HUES6 (cell line): ENCODE results near the gene SCO1.

Source experiments
- H3K27ac ChIP-seq: 2 replicates; pipeline ENCODE4 v1.7.0; 2013; ENCODE audit warnings: low read depth, mild to moderate bottlenecking, low read length, inconsistent platforms
- H3K27me3 ChIP-seq: 2 replicates; pipeline ENCODE4 v1.6.1; 2013; ENCODE audit warnings: low read length; ENCODE audit not compliant: control insufficient read depth, insufficient read depth
- H3K36me3 ChIP-seq: 2 replicates; pipeline ENCODE4 v1.6.1; 2013; ENCODE audit warnings: low read length; ENCODE audit not compliant: control insufficient read depth, insufficient read depth
- H3K4me1 ChIP-seq: 2 replicates; pipeline ENCODE4 v1.6.1; 2013; ENCODE audit warnings: low read length; ENCODE audit not compliant: control insufficient read depth, insufficient read depth
- H3K4me3 ChIP-seq: 2 replicates; pipeline ENCODE4 v1.5.1; 2013; ENCODE audit warnings: low read depth, low read length
- H3K9ac ChIP-seq: one replicate; pipeline ENCODE4 v1.6.1; 2013; ENCODE audit warnings: mild to moderate bottlenecking, low read length
- H3K9me3 ChIP-seq: 2 replicates; pipeline ENCODE4 v1.6.1; 2013; ENCODE audit warnings: low read depth, low read length; ENCODE audit not compliant: control insufficient read depth, insufficient read depth

Gene SCO1

DNA sequence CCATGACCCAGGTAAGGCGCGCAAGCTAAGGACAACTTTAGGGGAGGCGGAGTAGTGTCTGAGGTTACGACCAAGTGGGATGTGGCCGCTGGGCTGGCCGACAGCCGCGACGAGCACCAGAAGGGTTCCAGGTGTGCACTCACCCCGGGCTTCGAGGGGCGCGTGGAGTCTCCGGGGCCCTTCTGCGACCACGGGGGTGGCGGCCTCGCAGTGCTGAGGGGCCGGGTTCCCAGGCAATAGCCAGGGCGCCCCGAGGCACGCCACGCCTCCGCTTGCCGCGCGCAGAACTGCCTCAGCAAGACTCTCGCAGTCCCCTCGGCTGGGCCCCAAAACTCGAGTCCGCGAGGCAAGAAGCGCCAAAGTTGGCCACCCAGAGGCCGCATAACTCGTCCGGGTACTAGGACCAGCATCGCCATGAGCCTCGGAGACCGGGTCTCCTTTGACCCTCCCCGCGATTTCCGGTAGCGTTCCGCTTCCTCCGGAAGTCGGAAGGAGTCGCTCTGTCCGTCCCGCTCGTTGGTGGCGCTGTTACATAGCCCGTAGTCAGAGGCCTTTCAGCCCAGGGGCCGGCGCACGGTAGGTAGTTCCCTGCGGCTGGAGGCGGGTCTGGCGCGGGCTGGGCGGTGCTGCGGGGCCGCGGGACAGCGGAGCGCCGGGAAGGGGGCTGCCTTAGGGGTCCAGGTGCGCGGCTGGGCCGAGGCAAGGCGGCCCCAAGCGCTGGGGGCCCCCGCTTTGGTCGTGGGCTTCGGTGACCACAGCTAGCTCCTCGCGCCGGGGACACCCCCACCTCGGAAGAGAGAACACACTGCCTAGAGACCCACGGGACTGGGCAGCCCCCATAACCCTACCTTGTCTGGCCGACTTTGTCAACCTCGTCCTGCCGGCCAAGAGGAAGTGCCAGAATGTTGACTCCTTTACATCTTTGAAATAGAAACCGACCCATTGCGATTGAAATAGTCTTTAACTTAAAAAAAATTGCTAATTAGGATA, at the start of gene SCO1, which contains the start of gene ADPRM:
Gene SCO1, minus strand, starts transcription at position 442 of the 990 bp plus-strand sequence. Its CDS starts 26 bp downstream, at position 416.
Gene ADPRM, plus strand, starts transcription at position 503 of the 990 bp plus-strand sequence. CDS start 7,333 bp downstream, outside the sequence.
- Histone ChIP-seq H3K9ac (peak within 1 kb of the TSS; percentile 94), H3K27me3 (no peaks in the 10 kb centered on the region), H3K4me3 (peak within 1 kb of the TSS; percentile 99), H3K4me1 (no peaks in the 10 kb centered on the region), H3K27ac (peak within 1 kb of the TSS; percentile 88), H3K9me3 (no peaks in the 10 kb centered on the region), H3K36me3 (peaks cover 32% of the 10 kb centered on the region)

DNA sequence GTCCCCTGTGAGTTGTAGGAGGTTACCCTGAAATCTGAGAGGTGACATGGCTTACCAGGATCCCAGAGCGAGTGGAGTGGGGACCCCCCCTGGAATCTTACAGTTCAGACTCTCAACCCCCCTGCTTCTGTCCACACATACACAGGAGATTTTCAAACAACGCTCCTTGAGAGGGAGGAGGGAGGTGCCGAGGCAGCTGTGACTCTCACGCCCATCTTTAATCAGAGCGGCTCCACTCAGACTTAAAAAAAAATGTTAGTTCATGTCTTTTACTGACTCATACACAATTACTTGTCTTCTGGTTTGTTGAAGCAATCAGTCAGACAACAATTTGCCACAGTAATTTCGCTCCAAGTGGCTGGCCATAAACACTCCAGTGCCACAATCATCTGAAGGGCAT, 47.9 kb upstream of the SCO1 start:
- Histone ChIP-seq H3K9ac (no peak overlapping the region), H3K4me1 (peaks cover 12% of the 10 kb centered on the region), H3K27me3 (no peaks in the 10 kb centered on the region), H3K36me3 (no peaks in the 10 kb centered on the region), H3K4me3 (no peak overlapping the region), H3K9me3 (no peaks in the 10 kb centered on the region), H3K27ac (no peak overlapping the region)

DNA sequence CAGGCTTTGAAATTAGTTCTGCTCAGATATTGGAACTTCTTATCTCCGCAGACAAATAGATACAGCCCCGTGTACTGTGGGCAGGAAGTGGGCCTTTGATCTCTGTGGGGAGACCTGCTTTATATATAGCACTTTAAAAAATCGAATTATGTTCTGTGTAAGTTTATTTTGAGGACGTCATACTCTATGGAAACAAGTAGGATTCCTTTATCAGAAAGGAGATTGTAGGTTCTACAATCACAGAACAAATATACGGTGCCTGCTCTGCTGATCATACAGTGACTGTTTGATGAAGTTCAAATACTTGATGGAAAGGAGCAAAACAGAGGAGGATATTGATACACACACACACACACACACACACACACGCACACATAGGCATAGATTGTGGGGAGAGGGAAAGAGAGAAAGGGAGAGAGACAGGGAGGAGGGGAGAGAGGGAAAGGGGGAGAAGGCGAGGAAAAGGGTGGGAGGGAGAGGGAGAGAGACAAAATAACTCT, 47.2 kb upstream of the SCO1 start:
- Histone ChIP-seq H3K27ac (no peak overlapping the region), H3K4me3 (no peak overlapping the region), H3K36me3 (no peaks in the 10 kb centered on the region), H3K27me3 (0 out of 2 replicates have a peak, but pooled peaks cover 1% of the 10 kb centered on the region), H3K9ac (no peak overlapping the region), H3K4me1 (peaks cover 12% of the 10 kb centered on the region), H3K9me3 (no peaks in the 10 kb centered on the region)

DNA sequence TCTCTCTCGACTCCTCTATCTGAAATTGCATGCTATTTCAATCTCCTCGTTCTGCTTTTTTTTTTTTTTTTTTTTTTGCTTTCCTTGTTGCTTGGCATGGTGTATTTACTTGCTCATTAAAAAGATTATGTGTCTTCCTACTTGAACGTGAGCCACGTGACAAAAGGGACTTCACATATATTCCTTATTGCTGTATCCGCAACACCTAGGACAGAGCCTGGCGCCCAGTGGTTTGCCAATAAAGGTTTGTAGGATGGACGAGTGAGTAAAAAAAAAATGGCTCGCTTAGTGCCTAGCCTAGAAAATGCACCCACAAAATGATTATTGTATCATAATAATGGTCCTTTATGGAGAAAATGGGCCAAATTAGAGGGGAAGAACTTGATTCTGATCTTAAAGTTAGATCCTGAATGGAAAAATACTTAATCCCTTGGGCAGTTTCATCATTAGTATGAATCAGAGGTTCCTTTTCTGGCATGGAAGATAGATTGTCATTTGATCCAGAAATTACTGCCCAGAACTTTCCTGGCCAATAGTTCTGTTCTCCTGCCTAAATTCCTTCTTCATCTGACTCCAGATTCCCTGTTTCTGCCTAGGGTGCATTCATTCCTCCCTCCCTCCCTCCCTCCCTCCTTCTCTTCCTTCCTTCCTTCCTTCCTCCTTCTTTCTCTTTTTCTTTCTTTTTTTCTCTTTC, 46.1 kb upstream of the SCO1 start:
- no peak overlapping the region for H3K9ac ChIP-seq
- 0 out of 2 replicates have a peak, but pooled peaks cover 2% of the 10 kb centered on the region for H3K27me3 ChIP-seq
- H3K27ac ChIP-seq, result no peak overlapping the region
- no peaks in the 10 kb centered on the region for H3K36me3 ChIP-seq
- H3K9me3 ChIP-seq, result no peaks in the 10 kb centered on the region
- no peak overlapping the region for H3K4me3 ChIP-seq
- peaks cover 5% of the 10 kb centered on the region for H3K4me1 ChIP-seq

DNA sequence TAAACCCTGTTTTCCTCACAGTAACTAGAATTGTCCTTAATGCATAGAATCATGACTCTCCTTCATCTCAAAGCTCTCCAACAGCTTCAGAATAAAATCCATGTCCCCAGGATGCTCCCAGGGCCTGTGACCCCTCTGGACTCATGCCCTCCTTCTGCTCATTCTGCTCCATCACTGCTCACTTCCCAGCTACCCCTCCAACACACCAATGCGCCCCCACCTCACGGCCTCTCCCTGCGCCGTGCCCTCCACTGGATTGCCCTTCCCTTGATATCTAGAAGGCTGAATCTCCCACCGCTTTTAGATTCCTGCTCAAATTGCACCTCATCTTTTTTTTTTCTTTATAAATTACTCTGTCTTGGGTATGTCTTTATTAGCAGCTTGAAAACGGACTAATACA, 45.1 kb upstream of the SCO1 start:
- Histone ChIP-seq H3K9me3 (no peaks in the 10 kb centered on the region), H3K27ac (no peak overlapping the region), H3K36me3 (no peaks in the 10 kb centered on the region), H3K4me1 (peaks cover 2% of the 10 kb centered on the region; the same call in 1 of the 2 replicates), H3K9ac (no peak overlapping the region), H3K27me3 (0 out of 2 replicates have a peak, but pooled peaks cover 2% of the 10 kb centered on the region), H3K4me3 (no peak overlapping the region)

DNA sequence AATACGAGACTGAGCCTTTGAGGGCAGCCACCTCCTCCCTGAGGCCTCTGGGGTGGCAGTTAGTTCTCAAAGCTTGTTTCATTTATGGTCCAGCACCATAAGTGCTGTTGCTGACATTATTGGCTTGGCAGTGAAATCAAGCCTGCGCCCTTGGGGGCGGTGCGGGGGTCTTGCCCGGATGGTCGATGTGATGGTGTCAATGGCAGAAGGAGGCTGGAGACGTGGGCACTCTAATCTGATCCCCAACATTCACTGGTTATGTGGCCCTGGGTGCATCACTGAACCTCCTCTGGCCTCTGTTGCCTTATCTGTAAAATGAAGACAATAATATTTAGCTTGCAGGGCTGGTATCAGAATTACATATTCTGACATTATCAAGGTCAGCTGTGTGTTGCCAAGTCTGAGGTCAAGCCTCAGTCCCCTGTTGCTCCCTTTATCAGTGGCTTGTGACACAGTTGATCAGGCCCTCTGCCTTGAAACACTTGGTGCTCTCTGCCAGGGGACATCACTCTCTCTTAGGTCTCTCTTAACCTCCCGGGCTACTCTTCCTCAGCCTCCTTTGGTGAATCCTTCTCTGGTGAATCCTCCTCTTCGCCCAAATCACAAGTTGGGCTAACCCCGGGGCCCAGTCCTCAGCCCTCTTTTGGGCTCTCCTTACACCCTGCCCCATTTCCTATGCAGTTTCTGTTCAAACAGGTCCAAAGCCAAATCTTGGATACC, 44.2 kb upstream of the SCO1 start:
- no peaks in the 10 kb centered on the region for H3K36me3 ChIP-seq
- no peak overlapping the region for H3K4me3 ChIP-seq
- H3K27me3 ChIP-seq, result 0 out of 2 replicates have a peak, but pooled peaks cover 2% of the 10 kb centered on the region
- H3K4me1 ChIP-seq, result peaks cover 2% of the 10 kb centered on the region; the same call in 1 of the 2 replicates
- no peak overlapping the region for H3K9ac ChIP-seq
- H3K9me3 ChIP-seq, result no peaks in the 10 kb centered on the region
- no peak overlapping the region for H3K27ac ChIP-seq

DNA sequence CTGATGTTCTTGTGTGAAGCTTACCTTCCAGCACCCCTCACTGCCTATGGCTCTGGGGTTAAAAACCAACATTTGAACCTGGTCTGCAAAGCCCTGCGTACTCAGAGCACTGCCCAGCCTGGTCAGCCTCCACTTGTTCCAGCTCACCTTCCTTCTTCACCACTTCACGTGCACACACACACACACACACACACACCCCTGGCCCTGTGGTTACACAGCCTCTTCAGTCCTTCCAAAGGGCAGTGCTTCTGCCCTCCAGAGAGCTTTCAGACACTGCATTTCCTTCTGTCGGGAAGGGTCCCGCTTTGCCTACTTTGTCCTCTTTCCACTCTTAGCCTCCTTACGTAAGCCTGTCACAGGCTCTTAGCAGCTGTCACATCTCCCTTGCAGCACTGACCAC, 42.1 kb upstream of the SCO1 start:
- Histone ChIP-seq H3K4me3 (no peak overlapping the region), H3K36me3 (no peaks in the 10 kb centered on the region), H3K9ac (no peak overlapping the region), H3K27ac (no peak overlapping the region), H3K9me3 (no peaks in the 10 kb centered on the region), H3K27me3 (0 out of 2 replicates have a peak, but pooled peaks cover 2% of the 10 kb centered on the region), H3K4me1 (peaks cover 2% of the 10 kb centered on the region; the same call in 1 of the 2 replicates)

DNA sequence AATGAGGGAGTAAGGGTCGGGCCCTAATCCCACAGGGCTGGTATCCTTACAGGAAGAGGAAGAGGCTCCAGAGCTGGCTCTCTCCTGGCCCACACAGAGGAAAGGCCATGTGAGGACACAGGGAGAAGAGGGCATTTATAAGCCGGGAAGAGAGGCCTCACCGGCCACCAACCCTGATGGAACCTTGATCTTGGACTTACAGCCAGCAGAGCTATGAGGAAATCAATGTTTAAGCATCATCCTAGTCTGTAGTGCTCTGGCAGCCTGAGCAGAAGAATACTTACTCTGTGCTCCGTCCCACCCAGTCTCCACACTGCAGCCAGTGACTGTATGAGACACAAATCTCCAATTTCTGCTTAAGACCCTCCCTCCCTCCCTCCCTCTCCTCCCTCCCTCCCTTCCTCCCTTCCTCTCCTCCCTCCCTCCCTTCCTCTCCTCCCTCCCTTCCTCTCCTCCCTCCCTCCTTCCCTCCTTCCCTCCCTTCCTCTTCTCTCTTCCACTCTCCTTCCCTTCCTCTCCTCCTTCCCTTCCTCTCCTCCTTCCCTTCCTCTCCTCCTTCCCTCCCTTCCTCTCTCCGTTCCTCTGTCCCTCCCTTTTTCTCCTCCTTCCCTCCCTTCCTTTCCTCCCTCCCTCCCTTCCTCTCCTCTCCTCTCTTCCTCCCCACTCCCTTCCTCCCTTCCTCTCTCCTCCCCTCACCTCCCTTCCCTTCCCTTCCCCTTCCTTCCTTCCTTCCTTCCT, 41.4 kb upstream of the SCO1 start:
- Histone ChIP-seq H3K27ac (no peak overlapping the region), H3K9ac (no peak overlapping the region), H3K27me3 (0 out of 2 replicates have a peak, but pooled peaks cover 2% of the 10 kb centered on the region), H3K4me1 (peaks cover 2% of the 10 kb centered on the region; the same call in 1 of the 2 replicates), H3K9me3 (no peaks in the 10 kb centered on the region), H3K36me3 (no peaks in the 10 kb centered on the region), H3K4me3 (no peak overlapping the region)

DNA sequence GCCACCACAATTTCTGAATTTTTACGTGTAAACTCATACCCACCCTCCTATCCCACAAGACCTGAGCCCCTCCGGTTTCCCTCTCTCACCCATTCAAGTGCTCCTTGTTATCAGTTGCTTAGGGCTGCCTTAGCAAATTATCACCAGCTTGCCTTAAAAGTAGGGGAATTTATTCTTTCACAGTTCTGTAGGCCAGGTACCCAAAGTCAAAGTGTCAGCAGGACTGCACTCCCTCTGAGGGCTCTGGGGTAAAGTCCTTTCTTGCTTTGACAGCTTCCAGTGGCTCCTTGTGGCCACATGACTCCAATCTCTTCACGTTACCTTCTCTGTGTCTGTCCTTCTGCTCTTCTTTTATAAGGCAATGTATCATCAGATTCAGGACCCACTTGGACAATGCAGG, 40.4 kb upstream of the SCO1 start:
- Histone ChIP-seq H3K4me3 (no peak overlapping the region), H3K4me1 (peaks cover 6% of the 10 kb centered on the region; the same call in 1 of the 2 replicates), H3K9me3 (no peaks in the 10 kb centered on the region), H3K27ac (no peak overlapping the region), H3K9ac (no peak overlapping the region), H3K27me3 (0 out of 2 replicates have a peak, but pooled peaks cover 2% of the 10 kb centered on the region), H3K36me3 (no peaks in the 10 kb centered on the region)

DNA sequence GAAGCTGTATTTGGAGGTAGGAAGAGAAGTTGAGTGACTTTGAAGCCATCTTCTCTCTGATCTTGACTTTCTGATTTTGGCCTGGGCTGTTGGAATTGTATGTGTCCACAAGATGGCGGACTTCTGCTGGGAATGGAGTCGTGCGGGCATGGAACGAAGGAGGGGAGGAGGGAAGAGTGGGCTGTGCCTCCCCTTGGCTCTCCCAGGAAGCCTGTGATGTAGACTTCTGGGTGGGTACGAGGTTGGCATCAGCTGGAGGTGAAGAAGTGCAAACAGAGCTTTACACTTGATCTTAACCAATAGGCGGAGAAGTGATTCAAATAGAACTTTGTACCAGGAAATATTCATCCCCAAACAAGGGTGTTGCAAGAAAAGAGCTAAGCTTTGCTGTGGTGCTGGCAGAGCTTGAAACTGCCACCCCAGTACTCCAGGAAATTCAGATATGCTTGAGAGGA, 39.9 kb upstream of the SCO1 start:
- Histone ChIP-seq H3K9me3 (no peaks in the 10 kb centered on the region), H3K36me3 (no peaks in the 10 kb centered on the region), H3K27ac (no peak overlapping the region), H3K4me3 (no peak overlapping the region), H3K27me3 (0 out of 2 replicates have a peak, but pooled peaks cover 2% of the 10 kb centered on the region), H3K4me1 (peaks cover 6% of the 10 kb centered on the region; the same call in 1 of the 2 replicates), H3K9ac (no peak overlapping the region)
